Head of caudate nucleus (tissue), 42 donors: ENCODE measurements around the gene SMPD3.

Source experiments
- DNase-seq, 42 donors: peaks; one replicate each; pipeline versions ENCODE4 v3.0.0 to v3.0.0-alpha.2; 2020 to 2021; ENCODE audit warnings: mixed read lengths in 7 of 42
- intact Hi-C: fragments of 100-400 bp; cut with DNase I; formaldehyde crosslinking; loops from one replicate; pipeline ENCODE4 v1.15.0; 2022

The SMPD3 gene

DNA sequence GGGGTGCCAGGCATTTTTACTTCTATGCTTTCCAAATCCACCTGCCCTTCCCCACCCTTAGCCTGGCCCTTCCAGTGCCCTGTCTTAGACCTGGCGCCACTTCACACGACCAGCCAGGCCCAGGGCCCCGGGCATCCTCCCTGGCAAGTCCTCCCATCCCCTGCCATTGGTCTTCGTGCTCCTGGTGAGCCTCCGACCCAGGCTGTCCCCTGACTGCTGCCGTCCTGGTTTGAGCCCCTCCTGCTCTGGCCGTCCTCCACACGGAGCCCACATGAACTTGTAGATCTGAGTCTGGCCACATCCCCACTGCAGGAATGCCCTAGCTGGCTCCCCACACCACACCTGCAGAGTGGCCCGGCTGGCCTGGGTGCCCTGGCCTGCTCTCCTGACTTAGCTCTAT is 93.5 kb downstream of the SMPD3 start:
- no peak for DNase-seq

GRCh38 chr16:68353366-68353765 is 94.9 kb downstream of the SMPD3 start:
- no peak for DNase-seq
- intact Hi-C loops, result no loop called here

More for the DNA sequence above, 93.5 kb downstream of the SMPD3 start:
- intact Hi-C loops, result no loop called here

DNA sequence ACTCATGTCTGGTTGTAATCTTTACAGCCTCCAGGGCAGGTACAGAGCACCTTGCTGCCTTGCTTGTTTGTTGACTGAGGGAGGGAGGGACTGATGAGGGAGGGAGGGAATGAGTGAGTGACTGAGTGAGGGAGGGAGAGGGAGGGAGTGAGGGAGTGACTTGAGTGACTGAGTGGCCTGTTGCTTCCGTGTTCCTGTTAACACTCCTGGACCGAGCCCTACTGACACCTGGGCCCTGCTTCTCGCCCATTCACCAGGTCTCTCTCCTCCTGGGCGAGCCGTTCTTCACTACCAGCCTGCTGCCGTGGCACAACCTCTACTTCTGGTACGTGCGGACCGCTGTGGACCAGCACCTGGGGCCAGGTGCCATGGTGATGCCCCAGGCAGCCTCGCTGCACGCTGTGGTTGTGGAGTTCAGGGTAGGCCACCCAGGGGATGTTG is 96.3 kb downstream of the SMPD3 start:
- no peak for DNase-seq
- intact Hi-C loops, result no loop called here

DNA sequence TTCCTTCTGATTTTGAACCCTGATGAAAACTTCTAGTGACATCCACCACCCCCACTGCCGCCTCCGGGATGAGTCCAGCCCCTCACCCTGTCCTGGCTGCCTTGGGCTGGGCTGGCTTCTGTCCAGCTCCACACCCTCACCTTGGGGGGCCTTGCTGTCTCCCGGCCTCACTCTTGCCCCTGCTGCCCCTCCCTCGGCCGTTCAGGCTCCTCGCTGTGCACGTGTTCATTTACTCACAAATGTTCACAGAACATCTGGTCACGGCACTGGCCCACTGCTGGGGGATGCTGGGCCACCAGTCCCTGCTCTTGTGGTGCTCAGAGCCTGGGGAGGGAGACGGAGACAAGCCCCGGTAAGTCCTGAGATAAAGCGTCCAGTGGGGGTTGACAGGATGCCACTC is 96.8 kb downstream of the SMPD3 start:
- DNase-seq, result no peak
- intact Hi-C loops, result no loop called here

- intact Hi-C loops, result no loop called here
- no peak for DNase-seq
Observed at GRCh38 chr16:68350813-68351350, 97.4 kb downstream of the SMPD3 start.

DNA sequence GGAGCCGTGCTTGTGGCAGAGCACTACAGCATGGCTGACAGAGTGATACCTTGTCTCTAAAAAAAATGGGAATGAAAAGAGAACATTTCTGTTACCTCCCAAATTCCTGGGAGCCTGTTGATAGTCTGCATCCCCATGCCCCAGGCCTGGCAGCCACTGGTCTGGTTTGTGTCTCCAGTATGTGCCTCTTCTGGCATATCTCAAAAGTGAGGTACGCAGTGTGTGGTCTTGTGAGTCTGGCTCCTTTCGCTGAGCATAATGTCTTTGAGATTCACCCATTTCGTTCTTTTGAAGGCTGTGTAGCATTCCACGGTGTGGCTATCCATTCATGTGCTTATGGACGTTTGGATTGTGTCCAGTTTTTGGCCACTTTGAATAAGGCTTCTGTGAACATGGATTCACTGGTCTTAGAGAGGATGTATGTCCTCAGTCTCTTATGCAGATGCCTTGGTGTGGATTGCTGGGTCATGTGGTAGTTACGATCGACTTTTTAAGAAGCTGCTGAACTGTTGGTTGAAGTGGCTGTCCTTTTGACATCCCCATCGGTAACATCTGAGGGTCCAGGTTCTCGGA is 98.4 kb downstream of the SMPD3 start:
- DNase-seq, result no peak
- intact Hi-C loops, result no loop called here

DNA sequence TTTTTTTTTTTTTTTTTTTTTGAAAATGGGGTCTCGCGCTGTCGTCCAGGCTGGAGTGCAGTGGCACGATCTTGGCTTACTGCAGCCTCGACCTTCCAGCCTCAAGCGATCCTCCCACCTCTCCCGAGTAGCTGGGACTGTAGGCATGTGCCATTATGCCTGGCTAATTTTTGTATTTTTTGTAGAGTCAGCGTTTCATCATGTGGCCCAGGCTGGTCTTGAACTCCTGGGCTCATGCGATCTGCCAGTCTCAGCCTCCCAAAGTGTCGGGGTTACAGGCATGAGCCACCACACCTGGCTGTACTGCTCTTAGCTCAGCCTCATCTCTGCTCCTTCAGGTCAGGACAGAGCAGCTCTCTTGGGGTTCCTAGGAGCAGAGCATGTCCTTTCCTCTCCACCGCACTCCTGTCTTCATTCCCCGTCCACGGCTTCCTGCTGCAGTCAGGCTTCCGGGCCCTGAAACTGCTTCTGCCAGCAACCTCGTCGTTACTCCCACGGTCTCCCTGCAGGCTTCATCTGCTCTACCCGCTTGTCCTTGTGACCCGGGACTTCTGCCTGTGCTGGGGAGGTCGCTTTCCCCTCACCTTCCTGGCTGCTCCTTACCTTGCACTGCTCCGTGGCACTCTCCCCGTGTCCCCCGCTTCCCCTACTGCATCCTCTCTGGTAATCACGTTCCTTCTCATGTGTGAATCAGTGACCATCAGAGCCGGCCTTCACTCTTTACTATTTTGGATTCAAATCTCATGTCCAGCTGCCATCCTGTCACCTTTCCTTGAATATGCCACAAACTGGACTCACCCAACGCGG is 99.5 kb downstream of the SMPD3 start:
- peak in 3 of 42 donors; percentile 59 to 71 (median 64) for DNase-seq
- intact Hi-C loops, result no loop called here

GRCh38 chr16:68347605-68348004 is 100.7 kb downstream of the SMPD3 start:
- intact Hi-C loops, result no loop called here
- DNase-seq, result peak in 1 of 42 donors; percentile 26

DNA sequence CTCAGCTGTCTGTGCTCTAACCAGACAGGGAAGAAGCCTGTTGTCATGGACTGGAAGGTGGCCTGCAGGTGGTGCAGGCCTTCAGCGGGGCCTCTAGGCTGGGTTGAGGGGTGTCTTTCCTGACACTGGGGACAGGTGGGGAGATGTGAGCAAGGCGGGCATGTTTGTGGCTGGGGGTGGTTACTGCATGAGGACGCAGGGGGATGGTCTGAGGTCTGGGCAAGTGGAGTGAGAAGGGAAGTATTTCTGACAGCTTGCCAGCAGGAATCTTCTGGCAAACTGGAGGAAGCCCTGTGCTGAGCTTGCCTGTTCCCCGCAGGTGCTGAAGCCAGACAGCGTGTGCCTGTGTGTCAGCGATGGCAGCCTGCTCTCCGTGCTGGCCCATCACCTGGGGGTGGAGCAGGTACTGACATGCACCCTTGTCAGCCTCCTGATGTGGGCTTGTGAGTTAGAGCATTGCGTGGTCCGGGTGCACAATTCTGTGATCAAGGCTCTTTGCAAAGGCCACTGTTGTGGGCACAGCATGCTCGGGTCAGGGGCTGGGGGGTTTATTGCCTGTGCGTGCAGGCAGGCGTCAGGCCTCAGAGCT is 101.3 kb downstream of the SMPD3 start:
- peak in 31 of 42 donors; percentile 28 to 88 (median 65) for DNase-seq
- intact Hi-C loops, result no loop called here

DNA sequence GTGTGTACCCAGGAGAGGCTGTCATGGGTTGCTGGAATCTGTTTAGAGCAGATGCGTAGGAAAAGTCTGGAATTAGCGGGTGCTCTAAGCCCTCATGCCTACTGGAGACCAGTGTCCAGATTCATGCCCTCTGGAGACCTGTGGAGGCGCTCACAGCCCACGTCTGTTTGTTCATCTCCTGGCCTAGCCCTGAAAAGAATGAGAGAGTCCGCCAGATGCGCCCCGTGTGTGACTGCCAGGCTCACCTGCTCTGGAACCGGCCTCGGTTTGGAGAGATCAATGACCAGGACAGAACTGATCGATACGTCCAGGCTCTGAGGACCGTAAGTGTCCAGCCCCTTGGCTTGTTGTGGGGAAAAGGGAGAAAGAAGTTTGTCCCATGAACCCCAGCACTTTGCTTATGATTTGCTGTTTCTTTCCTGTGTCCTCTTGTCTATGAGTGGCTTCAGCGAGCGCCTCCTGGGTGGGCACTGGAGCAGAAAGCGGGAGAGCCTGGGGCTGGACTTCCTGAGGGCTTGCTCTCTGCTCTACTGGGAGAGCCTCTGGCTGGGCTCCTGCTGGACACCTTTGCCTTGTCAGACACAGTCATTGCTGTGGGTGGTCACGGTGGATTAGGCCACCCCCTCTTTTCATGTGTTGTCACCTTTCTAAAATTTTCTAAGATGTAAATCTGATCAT is 102.2 kb downstream of the SMPD3 start:
- DNase-seq, result no peak
- intact Hi-C loops, result no loop called here

GRCh38 chr16:68345351-68345810 is 102.9 kb downstream of the SMPD3 start:
- DNase-seq, result peak in 1 of 42 donors; percentile 32
- intact Hi-C loops, result no loop called here

- intact Hi-C loops, result no loop called here
- DNase-seq, result peak in 1 of 42 donors; percentile 32
Observed at GRCh38 chr16:68344252-68344651, 104.1 kb downstream of the SMPD3 start.

DNA sequence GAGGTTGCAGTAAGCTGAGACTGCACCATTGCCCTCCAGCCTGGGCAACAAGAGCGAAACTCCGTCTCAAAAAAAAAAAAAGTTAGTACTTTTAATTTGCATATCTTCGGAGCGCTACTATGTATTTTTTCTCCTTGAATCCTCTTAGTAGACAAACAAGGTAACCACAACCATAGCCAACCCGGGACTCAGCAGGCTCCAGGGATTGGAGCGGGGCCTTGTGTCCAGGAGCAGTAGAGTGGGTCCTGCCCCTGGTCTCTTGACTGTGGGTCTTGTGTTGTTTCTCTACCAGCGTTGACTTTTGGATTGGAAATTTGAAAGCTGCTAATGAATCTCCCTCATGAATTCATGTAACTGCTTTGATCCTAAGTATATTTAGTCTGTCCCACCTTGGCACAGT is 105.2 kb downstream of the SMPD3 start:
- intact Hi-C loops, result no loop called here
- DNase-seq, result no peak

- intact Hi-C loops, result no loop called here
- DNase-seq, result no peak
Observed at GRCh38 chr16:68342620-68343019, 105.7 kb downstream of the SMPD3 start.

GRCh38 chr16:68339214-68339613 is 109.1 kb downstream of the SMPD3 start:
- intact Hi-C loops, result no loop called here
- no peak for DNase-seq

DNA sequence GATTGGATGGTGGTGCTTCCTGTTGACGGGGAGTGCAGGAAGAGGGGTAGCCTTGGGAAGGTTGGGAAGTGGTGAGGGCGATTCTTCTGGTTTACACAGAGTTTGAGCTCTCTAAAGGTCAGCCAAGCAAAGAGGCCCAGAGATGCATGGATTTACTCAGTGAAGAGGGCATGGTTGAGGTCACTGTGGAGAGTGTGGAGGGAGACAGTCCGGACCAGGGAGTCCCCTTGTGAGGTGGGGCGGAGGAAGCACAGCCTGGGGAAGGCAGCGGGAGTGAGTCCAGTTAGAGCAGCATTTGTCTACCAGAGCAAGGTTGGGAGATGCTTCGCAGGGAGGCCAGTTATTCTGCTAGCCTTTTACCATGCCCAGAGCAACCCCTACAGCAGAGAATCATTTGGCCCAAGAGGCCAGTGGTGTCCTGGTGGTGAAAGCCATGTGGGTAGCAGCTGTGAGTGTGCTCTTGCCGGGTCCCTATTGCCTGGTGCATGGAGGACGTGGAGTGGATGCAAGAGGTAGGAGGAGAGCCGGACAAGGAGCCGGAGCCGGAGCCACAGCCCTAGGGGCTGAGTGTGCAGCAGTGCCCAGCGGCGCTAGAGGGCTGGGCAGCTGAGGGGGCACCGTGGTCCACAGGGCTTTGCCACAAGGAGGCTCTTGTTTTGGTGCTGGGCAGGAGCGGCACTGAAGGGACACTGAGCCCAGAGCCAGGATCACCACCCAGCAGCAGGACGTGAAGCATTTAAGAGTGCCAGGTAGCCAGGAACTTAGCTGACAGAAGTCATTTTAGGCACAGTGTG is 109.8 kb downstream of the SMPD3 start:
- intact Hi-C loops, result no loop called here
- no peak for DNase-seq

- DNase-seq, result no peak
- intact Hi-C loops, result no loop called here
Observed at GRCh38 chr16:68335175-68335574, 113.1 kb downstream of the SMPD3 start.

GRCh38 chr16:68332411-68333121 is 115.7 kb downstream of the SMPD3 start:
- intact Hi-C loops, result loop anchor here (5.0 kb wide), 1 partner anchor 85 kb away; the partner anchor contains the start of gene PLA2G15
- DNase-seq, result peak in 18 of 42 donors; percentile 22 to 59 (median 43)
